Psoas muscle (tissue), 8 donors: ENCODE results near the gene ZNF691. TPM values are rescaled to one million over a fixed set of nuclear protein-coding genes. Genes with fewer than 3 reads are reported as not detected.

Experiments used
- ATAC-seq, 4 donors: fragments of 200-7000 bp; cut with Tn5 transposase; one replicate each; pipeline ENCODE4 v1.9.1; 2020; ENCODE audit warnings: moderate library complexity in 3 of 4, mild to moderate bottlenecking in 2 of 4
- DNase-seq, 2 donors: peaks; one replicate each; pipeline ENCODE4 v3.0.0-alpha.2; 2020
- H3K27ac ChIP-seq: fragments of 200-600 bp; one replicate; pipeline ENCODE4 v1.8.0; 2022
- H3K27me3 ChIP-seq, 3 donors: fragments of 200-600 bp in 1 of 3; one replicate each; pipeline versions ENCODE4 v1.6.1 to v1.8.0; 2013 to 2022; ENCODE audit warnings: low read length in 2 of 3, mild to moderate bottlenecking in 2 of 3, moderate library complexity in 1 of 3; ENCODE audit not compliant: insufficient read depth in 3 of 3
- H3K36me3 ChIP-seq, 2 donors: fragments of 200-600 bp in 1 of 2; one replicate each; pipeline versions ENCODE4 v1.6.1 to v1.8.0; 2013 to 2022; ENCODE audit warnings: low read depth in 1 of 2, mild to moderate bottlenecking in 1 of 2, moderate library complexity in 1 of 2; ENCODE audit not compliant: insufficient read depth in 1 of 2
- H3K4me1 ChIP-seq: fragments of 200-600 bp; one replicate; pipeline ENCODE4 v1.8.0; 2022
- H3K4me3 ChIP-seq: fragments of 200-600 bp; one replicate; pipeline ENCODE4 v1.8.0; 2022; ENCODE audit warnings: mild to moderate bottlenecking
- H3K9me3 ChIP-seq: fragments of 200-600 bp; one replicate; pipeline ENCODE4 v1.8.0; 2022
- WGBS, 3 donors: extraction: QIAGEN DNeasy Blood & Tissue Kit; methylation state at CpG; one replicate each; pipeline versions ENCODE4 v1.1.6 to v1.1.7; 2013; 5-methylcytosine and 5-hydroxymethylcytosine counted together
- intact Hi-C, 2 donors: fragments of 100-400 bp; cut with DNase I; formaldehyde crosslinking; loops; one replicate each; pipeline versions ENCODE4 v1.11.0 to v1.14.2; 2022
- polyA plus RNA-seq, 3 donors: library from polyadenylated mRNA; stranded (reverse); fragments of 200-250 nt; gene quantifications; one replicate each; pipeline ENCODE4 v1.2.3, GENCODE V29; 2013
- total RNA-seq, 4 donors: library from RNA; stranded (reverse); fragmentation: NEBNext Ultra II Directional in 2 of 4; extraction: Animal tissue kit (Norgen Biotek cat#: 25700) in 2 of 4; gene quantifications; one replicate each; pipeline versions ENCODE4 v1.2.1 to v1.2.4, GENCODE V29; 2021 to 2023
- TF ChIP-seq, protein P1 (sequence below): fragments of 200-600 bp; IDR thresholded peaks from one replicate; pipeline ENCODE4 v1.8.0; 2022; ENCODE audit warnings: antibody characterized with exemption
- donor health status: healthy with polysubstance abuse.
- donor health status: DM: no; HTN: no; CAD: no; lungs with moderate emphysema.
- donor health status: Bipolar disorder and iron deficiency.
- donor health status: healthy.
- donor health status: DM: yes; HTN: yes; CAD: no.
- donor health status: DM: no; HTN: no; CAD: no.
- donor health status: DM: no; HTN: no; CAD: no.
- donor health status: DM: yes; HTN: yes; CAD: no.

ZNF691 gene
- total and polyA plus RNA-seq, 7 donors, result 4.8 to 10.8 (median 7.0) TPM

DNA sequence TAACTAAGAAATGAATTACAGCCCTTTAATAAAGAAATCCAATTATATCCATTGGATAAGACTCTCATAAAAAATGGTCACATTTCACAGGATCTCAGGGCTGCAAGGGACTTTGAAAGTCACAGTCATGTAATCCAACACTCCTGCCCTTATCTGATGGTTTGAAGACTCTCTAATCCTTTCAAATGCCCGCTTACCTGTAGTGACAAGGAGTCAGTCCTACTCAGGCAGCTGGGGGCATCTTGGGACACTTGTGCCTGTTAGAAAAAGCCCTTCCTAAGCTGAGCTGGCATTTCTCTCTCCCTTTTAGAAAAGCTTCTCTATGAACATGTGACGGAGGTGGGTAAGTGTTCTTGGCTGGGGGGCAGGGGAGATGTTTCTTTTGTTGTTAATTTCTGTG, 11.0 kb upstream of the ZNF691 start:
- Histone ChIP-seq H3K27me3 (no peaks in the 10 kb centered on the region), H3K36me3 (peaks cover 0 to 24% of the 10 kb centered on the region in 2 donors), H3K4me3 (no peak overlapping the region), H3K27ac (no peak overlapping the region), H3K9me3 (no peaks in the 10 kb centered on the region), H3K4me1 (no peaks in the 10 kb centered on the region)
- TF ChIP-seq, protein P1, sequence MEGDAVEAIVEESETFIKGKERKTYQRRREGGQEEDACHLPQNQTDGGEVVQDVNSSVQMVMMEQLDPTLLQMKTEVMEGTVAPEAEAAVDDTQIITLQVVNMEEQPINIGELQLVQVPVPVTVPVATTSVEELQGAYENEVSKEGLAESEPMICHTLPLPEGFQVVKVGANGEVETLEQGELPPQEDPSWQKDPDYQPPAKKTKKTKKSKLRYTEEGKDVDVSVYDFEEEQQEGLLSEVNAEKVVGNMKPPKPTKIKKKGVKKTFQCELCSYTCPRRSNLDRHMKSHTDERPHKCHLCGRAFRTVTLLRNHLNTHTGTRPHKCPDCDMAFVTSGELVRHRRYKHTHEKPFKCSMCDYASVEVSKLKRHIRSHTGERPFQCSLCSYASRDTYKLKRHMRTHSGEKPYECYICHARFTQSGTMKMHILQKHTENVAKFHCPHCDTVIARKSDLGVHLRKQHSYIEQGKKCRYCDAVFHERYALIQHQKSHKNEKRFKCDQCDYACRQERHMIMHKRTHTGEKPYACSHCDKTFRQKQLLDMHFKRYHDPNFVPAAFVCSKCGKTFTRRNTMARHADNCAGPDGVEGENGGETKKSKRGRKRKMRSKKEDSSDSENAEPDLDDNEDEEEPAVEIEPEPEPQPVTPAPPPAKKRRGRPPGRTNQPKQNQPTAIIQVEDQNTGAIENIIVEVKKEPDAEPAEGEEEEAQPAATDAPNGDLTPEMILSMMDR, result no peak
- DNase-seq (no peak), ATAC-seq (no peak)
- intact Hi-C loops, result no loop called here
- 94 to 99% (median 95%) methylated on average over 2 of the region's 2 CpGs for WGBS, 3 donors

DNA sequence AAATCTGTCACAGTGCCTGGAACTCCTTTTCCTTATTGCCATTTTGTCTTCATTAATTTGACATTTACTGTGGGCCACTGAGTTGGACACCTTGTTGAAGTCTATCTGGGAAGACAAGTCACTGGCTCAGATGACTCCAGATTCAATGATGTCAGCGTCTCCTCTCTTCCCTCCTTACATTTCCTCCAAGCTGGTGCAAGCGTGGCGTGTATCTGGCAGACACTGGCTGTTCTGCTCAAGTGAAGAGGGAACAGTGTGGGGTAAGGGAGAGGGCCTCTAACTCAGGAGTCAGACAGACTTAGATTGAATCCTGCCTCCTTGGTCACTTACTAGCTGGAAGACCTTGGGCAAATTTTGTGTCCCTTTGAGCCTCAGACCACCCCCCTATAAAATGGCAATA, 8.7 kb upstream of the ZNF691 start:
- Histone ChIP-seq H3K4me1 (no peaks in the 10 kb centered on the region), H3K4me3 (no peak overlapping the region), H3K36me3 (peaks cover 0 to 19% of the 10 kb centered on the region in 2 donors), H3K27ac (no peak overlapping the region), H3K27me3 (no peaks in the 10 kb centered on the region), H3K9me3 (no peaks in the 10 kb centered on the region)
- intact Hi-C loops, result no loop called here
- WGBS, 3 donors, result 43 to 74% (median 62%) methylated on average over 3 of the region's 3 CpGs
- ATAC-seq (no peak), DNase-seq (no peak)
- TF ChIP-seq, protein P1, result no peak

DNA sequence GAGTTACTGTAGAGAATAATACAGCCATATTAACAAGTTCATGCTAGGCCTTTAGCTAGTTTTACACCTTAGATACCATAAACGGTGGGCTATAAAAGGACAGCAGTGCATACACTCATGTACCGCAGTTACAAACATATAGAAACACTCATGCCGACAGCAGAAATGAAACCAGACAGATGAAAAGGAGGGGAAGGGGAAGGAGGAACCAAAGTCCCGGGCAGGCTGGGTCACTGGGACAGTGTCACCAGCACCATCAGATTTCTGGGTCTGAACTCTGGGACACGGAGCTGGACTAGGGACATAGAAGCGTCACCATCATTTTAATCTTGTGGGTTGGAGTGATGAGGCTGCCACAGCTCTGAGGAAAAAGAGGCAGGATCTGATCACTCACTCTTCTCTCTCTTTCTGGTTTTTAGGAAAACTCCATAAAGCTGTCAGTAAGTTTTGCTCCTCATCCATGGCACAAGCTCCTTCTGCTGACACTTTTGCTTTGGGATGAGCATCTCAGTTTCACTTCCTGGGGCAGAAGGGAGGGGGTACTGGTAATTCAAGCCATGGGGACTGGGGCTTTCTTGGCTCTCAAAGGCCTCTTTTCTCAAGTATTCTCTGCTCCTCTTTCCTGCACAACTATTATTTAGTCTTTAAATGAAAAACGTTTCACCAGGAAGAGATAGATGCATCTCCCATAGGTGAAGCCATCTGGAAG, 7.8 kb upstream of the ZNF691 start:
- Histone ChIP-seq H3K27me3 (no peaks in the 10 kb centered on the region), H3K4me1 (no peaks in the 10 kb centered on the region), H3K36me3 (peaks cover 0 to 26% of the 10 kb centered on the region in 2 donors), H3K9me3 (no peaks in the 10 kb centered on the region), H3K4me3 (no peak overlapping the region), H3K27ac (no peak overlapping the region)
- TF ChIP-seq, protein P1, result no peak
- intact Hi-C loops, result no loop called here
- no peak for ATAC-seq
- 74 to 81% (median 76%) methylated on average over 7 of the region's 7 CpGs for WGBS, 3 donors
- no peak for DNase-seq

DNA sequence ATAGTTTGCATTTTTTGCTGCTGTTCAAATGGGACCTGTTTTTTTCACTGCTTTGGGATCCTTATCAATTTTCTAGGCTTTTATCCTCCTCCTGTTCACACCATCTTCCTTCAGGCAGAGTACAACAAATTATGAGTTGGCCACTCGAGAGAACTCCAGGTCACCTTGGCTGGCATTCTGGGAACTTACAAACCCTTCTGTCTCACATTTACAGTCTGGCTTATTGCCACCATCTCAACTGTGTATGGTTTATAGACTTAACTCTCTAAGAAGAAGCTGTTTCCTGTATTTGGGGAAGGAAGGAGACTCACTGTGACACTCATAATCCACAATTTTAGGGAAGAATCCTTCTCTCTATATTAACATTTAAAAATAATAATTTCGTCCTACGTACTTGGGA, 5.4 kb upstream of the ZNF691 start:
- WGBS, 3 donors, result 62 to 73% (median 62%) methylated on average over 3 of the region's 3 CpGs
- no peaks in the 10 kb centered on the region for H3K27me3 ChIP-seq
- ATAC-seq, result no peak
- TF ChIP-seq, protein P1, result no peak
- no peak for DNase-seq
- peaks cover 5% of the 10 kb centered on the region for H3K4me1 ChIP-seq
- H3K4me3 ChIP-seq, result no peak overlapping the region
- intact Hi-C loops, result loop anchor here in 1 of 2 donors (10.0 kb wide), 1 partner anchor 76 kb away; the partner anchor contains the start of genes C1orf50 and P3H1
- H3K36me3 ChIP-seq, result peaks cover 0 to 28% of the 10 kb centered on the region in 2 donors
- H3K9me3 ChIP-seq, result no peaks in the 10 kb centered on the region
- H3K27ac ChIP-seq, result no peak overlapping the region
